ENCODE data around the gene DPYSL3. TPM values are rescaled to one million over a fixed set of nuclear protein-coding genes. Genes with fewer than 3 reads are reported as not detected.

Gene DPYSL3
- polyA plus RNA-seq, 3 donors = 30.3 to 38.9 (median 30.4) TPM

- DNase-seq = peak; percentile 46
These were observed 99.1 kb downstream of the DPYSL3 start for GRCh38 chr5:147410496-147411358.

DNA sequence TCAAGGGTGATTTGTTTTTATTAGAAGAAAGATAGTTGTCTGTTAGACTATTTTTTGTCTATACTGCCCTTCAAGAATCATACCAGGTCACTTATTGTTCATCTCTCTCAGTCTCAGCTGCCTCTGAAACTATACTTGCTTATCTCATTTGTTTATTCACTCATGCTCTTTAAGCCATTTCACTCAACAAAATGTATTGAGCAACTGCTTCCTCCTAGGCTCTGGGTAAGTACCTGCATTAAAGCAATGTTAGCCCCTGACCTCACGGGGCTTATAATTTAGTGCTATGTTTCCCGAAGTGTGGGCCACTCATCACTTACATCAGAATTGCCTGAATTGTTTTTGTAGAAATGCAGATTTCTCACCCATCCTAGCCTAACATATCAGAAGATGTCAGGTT, 100.9 kb downstream of the DPYSL3 start:
- DNase-seq = no peak

DNA sequence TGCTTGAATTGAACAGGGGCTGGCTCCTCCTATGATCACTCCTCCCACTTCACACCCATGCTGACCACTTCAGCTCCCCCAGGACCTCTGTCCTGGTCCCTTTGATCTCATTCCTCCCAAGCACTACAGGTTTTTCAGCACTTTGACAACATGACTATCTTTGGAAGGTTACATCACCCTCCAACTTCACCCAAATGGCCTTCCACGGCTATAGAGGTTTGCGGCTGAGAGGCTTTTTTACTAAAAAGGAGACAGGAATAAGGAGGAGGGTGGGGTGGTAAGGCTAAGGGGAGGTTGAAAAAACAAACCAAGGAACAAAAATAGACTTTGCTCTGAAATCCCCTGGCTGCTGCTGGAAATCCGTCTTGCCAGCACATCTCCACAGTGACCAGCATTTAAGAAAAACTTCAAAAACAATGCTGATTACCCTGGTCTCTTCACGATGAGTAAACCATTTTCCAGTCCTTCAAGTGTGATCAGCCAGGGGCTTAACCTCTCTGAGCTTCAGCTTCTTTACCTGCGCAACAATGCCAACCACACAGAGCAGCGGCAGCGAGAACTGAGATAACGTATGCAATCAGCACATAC, 102.7 kb downstream of the DPYSL3 start:
- no peak for DNase-seq

DNA sequence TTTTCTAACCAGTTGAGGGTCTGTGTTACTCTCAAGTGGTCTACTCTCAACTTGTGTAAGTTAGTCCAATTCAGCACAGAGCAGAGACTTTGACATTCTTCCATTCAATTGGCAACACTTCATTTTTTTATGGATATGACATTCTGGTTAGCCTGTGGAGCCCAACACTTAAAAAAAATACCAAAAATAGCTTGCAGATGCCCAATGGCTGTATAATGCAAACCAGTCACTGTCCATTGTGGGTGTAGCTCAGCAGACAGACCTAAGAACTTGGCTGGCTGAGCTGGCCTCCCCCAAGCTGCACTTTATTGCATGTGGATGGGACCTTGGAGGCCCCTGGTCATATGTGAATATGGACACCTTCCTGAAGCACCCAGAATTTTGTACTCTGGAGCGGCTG, 103.2 kb downstream of the DPYSL3 start:
- DNase-seq = no peak

DNA sequence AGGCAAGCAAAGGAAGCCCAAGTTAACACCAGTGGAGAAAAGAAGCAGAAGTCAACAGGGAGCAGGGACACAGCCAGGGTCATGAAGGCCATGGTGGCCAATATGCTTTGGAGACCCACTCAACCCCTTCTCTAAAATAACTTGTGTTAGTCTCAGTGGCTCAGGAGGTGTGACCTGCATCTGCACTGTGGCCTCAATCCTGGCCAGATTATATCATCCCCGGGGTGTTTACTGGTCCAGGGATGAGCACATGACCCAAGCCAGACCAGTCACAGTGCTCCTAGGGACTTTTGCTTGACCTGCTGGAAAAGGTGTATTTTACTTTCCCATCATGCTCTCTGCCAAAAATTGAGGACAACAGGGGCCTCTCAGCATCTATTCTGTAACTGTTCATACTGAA, 105.2 kb downstream of the DPYSL3 start:
- DNase-seq = no peak

- no peak for DNase-seq
These were observed 105.9 kb downstream of the DPYSL3 start for GRCh38 chr5:147403651-147404640.

GRCh38 chr5:147400881-147401280, 109.0 kb downstream of the DPYSL3 start:
- no peak for DNase-seq

DNA sequence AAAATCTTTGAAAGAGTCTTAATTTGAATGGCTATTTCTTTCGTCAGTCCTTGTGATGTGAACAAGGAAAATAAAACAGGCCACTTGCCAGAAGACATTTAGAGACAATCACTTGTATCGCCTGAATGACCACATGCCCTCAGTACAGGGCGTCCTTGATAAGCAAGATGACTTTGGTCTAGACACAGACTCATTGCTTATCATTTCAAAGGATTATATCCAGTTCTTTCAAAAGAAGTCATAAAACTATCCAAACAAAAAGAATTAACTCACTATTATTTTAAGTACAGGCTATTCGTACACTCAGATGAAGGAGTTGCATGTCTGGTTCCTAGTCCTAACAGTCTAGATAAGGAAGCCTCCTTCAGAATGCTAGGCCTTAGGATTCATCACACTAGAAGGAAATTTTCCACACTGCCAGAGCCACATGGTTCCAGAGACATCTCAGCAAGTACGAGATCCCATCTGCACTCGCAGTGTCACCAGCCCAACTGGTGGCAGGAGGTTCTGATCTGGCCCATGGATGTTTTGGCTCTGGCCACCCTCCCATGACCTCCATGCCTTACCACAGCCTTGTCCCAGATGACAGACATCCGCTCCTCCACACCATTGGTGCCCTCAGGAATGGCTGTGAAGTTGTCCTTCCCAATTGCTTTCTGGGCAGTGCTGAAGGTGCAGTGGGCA, 109.6 kb downstream of the DPYSL3 start:
- no peak for DNase-seq

DNA sequence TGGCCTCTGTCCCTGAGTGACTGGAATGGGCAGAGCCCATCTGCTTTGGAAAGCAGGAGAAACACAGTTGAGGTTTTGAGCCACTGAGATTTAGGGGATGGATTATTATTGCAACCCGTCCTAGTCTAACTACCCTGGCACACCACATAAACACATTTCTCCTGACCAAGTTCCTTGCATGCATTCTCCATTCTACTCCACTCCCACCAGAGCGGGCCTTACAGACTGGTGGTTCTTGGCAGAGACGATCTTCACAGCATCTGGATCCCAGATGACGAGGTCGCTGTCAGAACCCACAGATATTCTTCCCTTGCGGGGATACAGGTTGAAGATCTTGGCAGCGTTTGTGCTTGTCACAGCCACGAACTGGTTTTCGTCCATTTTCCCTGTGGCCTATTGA, 111.0 kb downstream of the DPYSL3 start:
- no peak for DNase-seq

DNA sequence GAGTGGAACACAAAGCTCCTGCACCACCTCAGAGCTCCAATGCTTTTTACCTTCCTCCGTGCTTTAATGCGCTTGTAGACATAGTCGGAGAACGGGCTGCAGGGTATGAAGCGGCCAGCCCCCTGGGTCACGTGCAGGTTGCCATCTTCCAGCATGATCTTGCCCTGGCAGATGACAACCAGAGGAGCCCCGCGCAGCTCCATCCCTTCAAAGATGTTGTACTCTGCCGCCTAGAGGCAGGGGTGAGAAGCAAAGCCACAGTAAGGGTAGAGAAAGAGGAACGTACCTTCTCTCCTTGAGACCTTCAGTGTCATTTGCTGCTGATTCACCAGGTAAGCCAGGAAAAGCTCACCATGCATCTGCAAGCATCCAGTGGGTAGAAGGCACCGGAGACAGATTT, 112.3 kb downstream of the DPYSL3 start:
- no peak for DNase-seq

GRCh38 chr5:147396070-147396823, 113.6 kb downstream of the DPYSL3 start:
- DNase-seq = no peak

- no peak for DNase-seq
These were observed 115.8 kb downstream of the DPYSL3 start for GRCh38 chr5:147393874-147394672.

DNA sequence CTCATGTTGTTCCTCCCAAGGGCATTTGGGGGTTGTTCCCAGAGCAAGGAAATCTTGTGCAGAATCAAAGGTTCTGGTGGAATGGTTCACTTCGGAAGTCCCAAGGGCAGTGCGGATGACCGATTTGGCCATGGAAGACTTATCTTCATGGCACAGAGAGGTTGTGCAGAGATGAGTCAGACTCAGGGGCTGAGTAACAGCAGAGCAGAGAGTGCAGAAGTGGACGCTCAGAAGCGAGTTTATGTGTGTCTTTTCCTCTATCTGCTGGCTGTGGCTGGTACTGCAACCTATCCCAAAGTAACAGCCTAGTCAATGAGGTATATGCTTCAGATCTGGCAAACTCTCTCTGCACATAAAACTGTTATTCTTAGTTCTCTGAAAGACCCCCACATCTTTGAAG, 118.1 kb downstream of the DPYSL3 start:
- DNase-seq = no peak

GRCh38 chr5:147390654-147391225, 119.1 kb downstream of the DPYSL3 start:
- no peak for DNase-seq

GRCh38 chr5:147388184-147389108, 121.4 kb downstream of the DPYSL3 start:
- DNase-seq = no peak

DNA sequence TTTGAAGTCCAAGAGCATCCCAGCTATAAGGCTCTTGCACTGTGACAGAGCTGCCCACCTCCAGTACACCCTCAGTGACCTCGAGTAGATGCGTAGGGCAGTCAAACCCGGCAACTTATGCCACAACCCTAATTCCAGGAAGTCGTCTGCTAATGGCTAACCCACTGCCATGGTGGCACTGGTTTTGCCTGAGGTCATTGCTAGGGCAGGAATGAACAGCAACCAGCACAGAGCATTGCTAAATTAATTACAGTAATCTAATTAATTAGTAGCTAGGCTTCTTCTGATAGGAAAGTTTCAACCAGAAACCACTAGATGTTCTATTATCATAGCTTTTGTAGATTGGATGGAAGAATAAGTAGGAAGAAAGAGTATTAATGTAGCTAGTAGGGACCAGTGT, 122.8 kb downstream of the DPYSL3 start:
- DNase-seq = no peak

DNA sequence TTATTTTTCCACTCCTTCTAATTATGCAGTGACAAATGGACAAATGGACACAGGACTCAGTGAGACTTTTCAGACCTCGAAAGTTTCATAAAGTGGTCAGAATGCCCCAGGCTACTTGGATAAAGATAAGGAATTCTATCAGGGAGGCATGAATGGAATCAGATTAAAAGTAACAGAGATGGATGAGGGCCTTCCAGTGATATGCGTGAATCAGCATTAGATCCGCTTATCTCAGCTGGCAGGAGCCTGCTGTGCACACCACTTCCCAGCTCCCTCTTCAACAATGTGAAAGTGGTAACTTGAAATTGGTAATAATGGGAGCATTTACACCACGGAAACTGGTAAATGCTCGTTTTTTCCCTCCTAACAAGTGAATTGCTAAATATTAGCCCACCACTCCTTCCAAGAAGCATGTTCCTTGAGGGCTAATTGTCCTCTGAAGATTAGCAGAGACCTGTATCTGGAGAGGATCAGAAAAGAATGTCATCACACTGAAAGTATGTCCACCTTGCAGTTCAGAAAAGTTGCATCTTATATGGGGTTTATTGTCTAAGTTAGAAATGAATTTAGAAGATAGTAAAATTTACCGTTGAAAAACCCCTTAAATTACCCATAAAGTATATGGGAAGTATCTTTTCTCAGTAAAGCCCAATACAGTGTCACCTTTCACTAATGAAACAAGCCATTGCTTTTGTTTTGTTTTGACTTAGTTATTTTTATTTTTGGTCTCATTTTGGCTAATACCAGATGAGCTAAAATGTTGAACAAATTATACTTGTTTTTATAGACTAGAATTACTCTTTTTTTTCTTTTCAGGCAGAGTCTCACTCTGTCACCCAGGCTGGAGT, 125.3 kb downstream of the DPYSL3 start:
- no peak for DNase-seq

DNA sequence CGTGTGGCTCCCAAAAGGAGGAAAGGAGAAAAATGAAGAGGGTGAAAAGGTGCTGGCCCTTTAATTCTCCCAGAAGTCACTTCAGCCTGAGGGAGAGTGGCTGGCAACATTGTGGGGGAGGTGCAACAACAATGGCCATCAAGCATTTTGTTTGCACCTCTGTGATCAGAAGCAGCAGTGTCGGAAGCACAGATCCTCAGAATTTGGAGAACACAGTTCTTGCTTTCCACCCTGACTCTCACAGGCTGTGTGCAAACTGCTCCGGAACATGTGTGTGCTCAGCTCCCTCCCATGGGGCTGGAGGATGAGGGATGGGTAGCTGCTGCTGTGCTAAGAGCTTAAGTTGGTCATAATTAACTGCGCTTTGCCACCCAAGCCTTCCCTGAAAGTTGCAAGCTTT, 127.1 kb downstream of the DPYSL3 start:
- DNase-seq = no peak
